CD4-positive, alpha-beta T cell treated with Interleukin-15 for 1 hour (primary cell): Measurements from ENCODE around the gene OVCH2.
"Not testable (repeated sequence)": the region's sequence is repeated elsewhere in the genome, so short reads cannot be mapped to it uniquely, and the experiment has no call there.

Source experiments
- DNase-seq: peaks from one replicate; pipeline ENCODE4 v3.0.0-alpha.2; 2020

OVCH2 gene

DNA sequence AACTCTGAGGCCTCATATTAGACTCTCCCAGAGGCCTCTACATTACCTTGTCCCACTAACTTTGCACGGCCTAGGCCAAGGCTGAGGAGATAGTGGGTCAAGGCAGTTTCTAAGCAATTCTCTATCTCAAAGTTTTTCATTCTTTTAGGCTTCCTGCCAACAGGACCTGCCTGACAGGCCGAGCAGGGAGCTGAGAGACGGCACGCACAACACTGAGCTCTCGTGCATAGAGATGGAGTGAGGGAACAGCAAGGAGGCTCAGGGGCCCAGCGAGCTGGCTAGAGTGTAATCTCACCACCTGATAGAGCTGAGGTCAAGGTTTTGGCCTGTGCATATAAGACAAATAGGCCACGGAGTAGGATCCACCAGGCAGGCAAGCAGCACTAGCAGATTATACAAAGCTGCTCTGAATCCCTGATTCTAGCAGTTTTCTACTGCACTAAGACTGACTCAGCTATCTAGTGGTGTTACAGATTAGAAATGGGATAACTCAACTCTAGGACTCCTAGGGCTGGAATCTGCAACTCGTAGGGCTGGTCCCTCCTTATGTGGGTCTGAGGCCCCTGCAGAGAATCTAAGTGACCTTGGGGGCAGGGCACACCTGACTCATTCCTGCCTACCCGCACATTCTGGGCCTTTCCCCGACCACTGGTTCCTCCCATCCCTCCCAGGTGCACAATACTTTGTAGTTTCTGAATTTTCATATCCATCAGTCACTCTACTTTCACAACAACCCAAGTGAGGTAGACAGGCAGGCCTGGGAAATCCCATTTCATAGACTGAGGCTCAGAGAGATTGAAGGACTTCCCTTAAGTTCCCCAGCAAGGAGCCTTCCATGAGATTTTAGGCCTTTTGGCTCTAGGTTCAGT lies 34.7 kb downstream of the OVCH2 start:
- no peak for DNase-seq

DNA sequence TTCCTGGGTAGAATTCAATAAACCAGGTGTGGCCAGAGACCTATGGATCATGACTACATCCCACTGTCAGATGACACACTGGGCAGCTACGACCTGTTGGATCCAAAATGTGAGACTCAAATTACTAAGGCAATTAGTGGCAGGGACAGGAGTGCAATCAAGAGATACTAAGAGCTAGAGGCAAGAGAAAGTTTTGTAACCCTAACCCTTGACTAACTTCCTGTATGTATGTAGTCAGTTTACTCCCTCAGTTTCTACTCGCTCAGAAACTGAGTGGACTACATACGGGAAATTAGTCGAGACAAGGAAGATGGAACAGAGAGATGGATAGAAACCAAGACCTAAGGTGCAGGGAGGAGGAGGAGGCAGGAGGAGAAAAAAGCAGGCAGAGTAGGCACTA lies 35.6 kb downstream of the OVCH2 start:
- no peak for DNase-seq

DNA sequence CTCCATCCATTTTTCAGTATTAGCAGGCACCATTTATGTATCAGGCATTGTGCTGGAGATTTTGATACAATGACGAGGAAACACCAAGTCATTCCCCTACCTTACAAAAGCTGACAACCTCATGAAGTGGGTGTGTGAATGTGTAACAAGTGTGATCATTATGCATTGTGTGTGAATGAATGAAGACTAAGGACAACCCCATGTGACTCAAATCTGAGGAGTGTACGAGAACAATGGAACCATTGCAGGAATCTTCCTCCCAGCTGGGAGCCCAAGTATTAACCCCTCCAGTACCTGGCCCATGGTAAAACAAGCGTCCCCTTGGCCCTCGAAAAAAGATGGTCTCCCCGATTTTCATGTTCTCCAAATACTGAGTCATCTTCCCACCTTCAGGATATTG lies 37.4 kb downstream of the OVCH2 start:
- DNase-seq: no peak

DNA sequence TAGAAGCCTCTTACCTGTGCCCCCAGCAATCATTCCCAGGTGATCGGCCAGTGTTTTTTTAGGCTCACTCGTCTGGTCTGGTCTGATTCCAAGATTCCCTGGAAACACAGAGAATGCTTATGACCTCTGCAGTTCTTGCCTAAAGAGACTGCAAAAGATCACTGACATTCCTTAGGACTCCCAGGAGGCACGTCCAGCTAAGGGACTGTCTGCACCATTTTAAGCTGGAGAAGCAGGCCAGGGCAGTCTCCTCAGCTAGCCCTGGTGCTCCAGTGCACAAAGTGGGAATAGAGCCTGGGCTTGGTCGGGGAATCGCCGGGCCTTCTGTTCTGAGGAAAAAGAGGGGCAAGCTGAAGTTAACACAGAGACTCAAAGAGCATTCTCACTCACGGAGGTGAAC lies 37.8 kb downstream of the OVCH2 start:
- no peak for DNase-seq

DNA sequence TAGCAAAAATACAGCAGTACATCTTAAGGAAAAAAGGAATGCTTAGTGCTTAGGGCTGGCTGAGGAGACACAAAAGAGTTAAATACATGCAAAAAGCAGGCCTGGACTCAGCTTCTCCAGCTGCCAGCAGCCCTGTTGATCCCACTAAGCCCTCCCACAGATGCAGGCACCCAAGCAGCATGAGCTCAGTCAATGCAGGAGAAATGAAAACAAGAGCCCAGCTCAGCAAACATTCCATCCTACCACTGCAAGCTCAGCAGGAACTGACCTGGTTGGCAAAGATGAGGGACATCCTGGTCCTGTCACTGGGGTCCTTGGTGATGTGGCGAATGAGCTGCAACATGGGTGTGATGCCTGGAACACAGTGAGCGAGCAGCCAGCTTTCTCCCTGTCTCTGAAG lies 38.8 kb downstream of the OVCH2 start:
- DNase-seq: no peak

DNA sequence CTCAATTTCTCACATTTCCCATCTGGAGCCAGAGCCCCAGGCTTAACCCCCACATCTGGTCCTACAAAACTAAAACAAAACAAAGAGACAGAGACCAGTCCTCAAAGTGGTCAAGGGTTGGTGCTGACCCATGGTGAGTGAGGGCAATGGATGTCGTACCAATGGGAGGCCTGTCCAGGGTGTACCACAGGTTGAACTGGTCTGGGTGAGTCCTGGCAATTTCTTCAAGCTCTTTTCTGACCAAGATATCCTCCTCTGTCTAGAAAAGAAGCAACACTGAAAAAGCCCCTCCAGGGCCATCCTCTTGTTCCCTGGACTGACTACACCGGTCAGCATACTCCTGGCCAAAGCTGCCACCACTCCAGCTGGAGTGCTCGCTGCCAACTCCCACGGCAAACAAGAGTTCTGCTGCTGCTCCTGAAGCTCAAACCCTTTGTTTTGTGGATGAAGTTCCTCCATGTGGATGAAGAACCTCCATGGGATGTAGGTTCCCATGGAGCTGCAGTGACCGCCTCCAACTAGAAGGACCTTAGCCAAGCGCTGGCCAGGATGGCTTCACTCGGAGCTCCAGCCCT lies 39.9 kb downstream of the OVCH2 start:
- no peak for DNase-seq

DNA sequence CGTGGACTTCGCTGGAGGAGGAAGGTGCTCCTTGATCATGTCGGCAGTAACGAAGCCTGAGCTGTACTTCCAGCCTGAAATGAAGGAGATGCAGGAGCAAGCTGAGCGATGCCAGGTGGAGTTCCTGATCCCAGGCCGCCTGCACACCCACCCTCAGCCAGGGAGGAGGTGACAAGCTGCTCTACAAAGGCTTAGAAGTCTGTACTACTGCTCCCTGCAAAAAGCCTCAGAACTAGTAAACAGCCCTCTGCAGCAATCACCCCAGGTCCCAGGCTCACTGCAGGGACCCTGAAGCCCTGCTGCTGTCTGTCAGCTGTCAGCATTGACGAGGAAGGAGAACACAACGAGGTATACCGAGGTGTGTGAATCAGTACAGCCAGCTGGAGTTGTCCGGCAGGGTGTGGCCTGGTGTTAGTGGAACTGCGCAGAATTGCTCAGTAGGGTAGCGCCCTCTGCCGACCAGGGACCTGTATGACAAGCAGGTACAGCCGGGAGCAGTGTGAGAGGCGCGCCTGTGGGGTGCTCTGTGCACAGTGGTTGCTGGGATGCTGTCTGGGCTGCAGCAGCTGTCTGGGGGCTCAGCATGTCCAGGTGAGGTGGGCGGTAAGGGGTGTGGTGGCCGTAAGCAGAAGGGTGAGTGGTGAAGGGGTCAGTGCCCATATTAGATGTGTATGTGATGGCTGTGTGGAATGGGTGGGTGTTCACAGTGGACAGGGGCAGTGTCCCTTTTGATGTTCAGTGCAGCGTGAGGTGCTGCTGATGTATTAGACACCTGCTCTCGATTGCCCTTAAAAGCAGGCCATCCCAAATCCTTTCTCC lies 40.6 kb downstream of the OVCH2 start:
- peak; percentile 70 for DNase-seq

DNA sequence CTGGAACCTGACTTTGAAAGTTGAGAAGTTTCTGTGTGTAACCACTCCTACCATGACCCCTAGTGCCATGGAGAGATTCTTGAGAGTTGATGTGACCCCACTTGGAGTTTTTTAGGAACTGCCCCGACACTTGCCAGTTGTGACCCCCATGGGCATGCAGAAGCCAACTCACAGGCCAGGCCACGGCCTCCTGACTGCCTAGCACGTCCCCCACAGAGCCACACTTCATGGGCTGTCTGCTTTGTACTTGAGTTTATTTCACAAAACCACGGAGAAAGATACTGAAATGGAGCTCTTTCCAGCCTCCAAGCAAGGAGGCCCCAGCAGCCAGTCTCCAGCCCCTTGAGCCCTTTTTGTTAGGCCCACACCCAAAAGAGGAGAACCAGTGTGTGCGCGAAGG lies 41.4 kb downstream of the OVCH2 start:
- no peak for DNase-seq

DNA sequence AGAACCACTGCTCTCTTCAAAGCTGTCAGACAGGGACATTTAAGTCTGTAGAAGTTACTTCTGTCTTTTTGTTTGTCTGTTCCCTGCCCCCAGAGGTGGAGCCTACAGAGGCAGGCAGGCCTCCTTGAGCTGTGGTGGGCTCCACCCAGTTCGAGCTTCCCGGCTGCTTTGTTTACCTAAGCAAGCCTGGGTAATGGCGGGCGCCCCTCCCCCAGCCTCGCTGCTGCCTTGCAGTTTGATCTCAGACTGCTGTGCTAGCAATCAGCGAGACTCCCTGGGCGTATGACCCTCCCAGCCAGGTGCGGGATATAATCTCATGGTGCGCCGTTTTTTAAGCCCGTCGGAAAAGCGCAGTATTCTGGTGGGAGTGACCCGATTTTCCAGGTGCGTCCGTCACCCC lies 42.7 kb downstream of the OVCH2 start:
- not testable (repeated sequence) for DNase-seq

DNA sequence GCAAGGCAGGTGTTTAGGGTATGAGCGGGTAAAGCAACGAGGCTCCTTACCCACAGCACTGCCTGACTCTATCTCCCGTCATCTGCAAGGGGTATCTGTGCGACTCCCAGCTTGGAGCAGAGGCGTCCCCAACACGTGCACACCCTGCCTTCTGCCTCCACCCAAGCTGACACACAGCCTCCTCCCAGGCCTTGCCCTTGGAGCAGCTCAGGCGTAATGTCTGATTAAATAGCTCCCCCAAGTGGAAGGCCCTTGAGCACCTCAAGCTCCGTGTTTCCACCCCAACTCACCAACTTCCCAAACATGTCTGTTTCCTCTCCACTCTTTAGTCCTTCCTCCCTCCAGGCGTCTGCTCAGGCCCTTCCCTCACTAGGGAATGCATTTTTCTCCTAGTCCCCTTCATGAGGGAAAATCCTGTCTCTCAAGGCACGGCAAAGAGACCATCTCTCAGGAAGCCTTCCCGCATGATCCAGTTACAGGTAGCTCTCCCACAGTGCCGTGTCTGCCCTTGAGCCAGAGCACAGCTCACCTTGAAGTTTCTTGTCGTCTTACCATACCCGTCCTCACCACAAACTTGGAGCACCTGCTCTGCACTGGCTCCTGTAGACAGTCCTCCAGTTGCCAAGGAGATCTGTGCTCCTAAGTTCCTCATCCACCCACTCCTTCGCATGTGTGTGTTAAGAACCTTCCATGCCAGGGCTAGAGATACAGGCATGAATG lies 48.8 kb downstream of the OVCH2 start:
- DNase-seq: no peak

DNA sequence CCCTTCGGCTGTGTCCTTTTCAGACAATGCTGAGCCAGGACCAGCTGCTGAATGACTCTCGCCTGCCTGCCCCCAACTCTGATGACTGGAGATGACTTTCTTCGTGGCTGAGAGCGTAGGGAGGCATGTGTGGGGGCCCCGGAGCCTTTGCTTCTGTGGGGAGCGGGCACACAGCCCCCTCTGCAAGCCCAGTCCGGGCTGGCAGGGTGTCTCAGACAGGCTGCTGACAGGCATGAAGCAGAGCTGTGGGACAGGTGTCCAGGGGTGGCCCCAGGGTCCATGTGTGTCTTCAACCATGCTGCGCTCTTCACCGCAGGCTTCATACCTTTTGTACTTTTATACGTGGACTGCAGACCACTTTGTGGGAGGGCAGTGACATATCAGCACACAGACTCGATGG lies 49.6 kb downstream of the OVCH2 start:
- no peak for DNase-seq

DNA sequence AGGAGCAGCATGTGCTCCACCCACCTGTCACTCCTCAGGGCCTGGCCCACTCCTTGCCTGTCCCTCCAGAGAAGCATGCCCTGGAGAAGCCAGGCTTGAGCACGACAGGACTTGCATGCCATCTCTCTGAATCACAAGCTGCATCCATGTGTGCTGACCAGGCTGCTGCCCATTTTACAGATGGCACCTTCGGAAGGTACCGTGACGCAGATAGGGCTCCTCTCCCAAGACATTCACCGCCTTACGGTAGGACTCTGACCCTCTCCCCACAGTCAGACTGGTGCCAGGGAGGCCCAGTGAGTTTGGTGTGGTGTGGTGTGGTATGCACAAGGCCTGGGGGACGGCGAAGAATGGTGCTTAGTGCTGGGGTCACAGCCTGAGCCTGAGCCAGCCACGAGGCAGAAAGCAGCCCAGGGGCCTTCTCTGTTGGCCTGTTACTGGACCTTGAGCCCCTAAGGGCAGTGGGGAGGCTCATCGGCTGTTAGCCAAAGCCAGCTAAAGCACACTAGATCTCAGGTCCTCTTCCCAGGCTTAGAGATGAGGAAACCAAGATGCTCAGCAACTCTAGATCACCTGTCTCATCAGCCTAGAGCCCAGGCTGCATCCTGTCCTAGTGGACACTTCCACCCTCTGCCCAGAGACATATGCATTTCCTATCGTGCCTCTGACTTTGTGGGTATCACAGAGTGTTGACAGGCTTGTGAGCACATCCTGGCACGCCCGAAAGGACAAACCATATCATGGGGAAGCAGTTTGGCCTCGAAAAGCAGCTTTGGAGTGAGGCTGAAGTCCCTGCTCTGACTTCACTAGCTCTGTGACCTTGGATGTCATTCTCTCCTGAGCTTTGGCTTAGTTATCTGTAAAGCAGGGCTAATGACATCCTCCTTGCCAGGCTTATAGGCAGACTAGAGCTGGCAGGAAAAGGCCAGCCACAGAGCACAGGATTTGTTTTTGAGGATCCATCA lies 50.7 kb downstream of the OVCH2 start:
- DNase-seq: no peak

DNA sequence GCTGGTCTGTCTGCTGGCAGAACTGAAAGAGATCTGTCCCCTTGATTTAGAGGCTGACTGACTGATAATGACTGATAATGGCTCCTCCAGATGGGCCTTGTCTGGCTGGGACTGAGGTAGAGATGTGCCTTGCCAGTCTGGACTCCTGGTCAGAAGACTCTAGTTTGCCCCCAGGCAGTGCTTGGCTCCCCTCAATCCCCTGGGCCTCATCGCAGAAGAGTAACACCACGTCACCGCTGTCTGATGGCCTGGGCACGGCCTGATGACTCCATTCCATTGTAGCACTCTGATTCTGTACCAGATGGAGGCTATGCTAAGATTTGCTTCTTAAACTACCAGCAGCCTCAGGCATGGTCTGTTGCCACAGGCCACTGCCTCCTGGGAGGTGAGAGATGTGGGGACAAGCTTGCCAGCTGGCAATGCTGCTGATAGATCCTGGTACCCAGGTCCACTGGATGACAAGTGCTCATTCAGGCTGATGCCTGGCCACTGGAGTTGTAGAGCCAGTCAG lies 52.0 kb downstream of the OVCH2 start:
- no peak for DNase-seq

DNA sequence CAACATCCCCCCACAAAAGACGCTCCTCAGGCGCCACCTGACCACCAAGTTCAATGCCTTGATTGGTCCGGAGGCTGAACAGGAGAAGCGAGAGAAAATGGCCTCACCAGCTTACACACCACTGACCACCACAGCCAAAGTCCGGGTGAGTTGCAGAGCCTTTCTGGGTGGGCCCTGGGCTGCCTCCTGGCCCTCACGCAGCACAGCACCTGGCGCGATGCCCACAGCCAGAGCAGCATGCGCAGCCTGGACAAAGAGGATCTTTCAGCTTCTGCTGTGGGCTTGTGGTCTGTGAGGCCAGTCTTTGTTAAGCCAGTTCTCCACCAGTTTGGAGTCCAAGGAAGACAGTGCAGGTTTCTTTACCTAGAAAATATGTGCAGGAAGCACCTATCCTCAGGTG lies 54.6 kb downstream of the OVCH2 start:
- no peak for DNase-seq

DNA sequence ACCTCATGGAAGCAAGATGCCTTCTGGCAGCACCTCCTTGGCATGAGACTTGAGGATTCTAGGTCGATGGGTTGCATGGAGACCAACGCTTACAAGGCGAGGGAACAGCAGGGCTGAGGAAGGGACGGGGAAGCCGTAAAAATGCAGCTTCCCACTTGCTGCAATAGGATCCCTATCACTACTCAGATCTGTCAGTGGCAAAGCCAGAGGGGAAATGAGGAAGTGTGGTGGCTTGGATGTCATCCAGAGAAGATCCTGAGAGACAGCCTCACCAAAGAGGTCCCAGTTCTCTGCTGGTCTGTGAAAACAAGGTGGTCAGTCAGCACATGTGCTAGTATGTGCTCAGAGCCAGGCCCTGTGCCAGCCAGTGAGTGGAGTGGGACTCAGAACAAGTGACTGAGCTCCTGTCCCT lies 55.1 kb downstream of the OVCH2 start:
- no peak for DNase-seq

DNA sequence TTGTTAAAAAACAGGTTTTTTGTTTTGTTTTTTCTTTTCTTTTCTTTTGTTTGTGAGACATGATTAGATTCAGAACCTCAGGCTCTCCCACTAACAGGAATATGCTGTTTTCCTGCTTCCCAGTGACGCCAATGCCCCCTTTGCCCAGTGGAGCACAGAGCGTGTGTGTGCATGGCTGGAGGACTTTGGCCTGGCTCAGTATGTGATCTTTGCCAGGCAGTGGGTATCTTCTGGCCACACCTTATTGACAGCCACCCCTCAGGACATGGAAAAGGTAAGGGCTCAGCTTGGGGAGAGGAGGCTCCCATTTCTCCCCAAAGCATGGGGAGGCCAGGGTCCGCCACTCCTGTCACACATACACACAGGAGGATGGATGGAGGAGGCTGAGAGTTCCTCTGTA lies 58.0 kb downstream of the OVCH2 start:
- no peak for DNase-seq

DNA sequence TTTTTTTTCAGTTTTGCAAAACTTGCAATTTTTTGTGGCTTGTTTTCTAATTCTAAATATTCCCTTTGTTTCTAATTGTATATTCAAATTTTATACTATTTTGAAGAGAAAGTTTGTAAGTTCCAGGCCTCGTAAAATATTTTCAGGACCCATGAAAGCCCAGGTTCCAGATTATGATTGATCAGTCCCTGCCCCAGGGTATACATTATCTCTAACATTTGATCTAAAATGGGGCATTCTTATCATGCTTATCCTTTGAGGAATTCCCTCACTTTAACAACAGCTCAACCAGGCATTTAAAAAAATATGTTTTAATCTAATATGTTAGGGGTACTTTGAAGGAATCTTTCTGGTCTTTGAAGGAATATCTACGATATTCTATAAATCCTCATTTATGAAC lies 59.4 kb downstream of the OVCH2 start:
- no peak for DNase-seq

DNA sequence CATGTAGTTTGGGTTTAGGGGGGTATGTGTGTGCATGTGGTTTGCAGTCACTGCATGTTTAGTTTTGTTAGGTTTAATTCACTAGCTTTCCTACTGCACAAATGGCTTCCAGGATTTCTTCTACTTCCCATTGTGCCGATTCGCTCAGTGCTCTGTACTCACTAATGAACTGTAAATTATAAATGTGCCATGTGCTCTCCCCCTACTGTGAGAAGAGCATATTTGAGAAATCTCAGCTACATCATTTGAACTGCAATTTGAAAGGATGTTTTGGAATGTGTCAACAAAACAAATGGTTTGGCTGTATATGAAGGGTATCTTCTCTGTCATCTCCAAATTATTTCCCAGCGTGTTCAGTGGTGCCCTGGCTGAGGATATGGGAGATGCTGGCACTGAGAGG lies 61.1 kb downstream of the OVCH2 start:
- no peak for DNase-seq

DNA sequence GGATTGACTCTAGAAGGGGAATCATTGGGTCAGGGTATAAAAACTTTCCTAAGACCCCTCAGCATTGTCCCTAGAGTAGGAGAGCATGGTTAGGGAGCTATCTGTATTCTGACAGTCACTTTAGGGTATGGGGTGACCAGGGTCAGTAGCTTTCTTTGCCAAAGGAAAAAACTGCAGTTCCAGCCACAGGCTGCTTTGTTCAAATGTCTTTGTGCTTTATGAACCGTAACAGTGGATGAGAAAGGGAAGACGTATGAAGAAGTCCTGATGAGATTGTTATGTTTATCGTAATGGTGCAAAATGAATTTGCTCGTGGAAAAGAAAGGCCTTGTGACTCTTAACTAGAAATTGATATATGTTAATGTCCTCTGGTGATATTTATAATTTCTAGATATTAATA lies 63.0 kb downstream of the OVCH2 start:
- no peak for DNase-seq

DNA sequence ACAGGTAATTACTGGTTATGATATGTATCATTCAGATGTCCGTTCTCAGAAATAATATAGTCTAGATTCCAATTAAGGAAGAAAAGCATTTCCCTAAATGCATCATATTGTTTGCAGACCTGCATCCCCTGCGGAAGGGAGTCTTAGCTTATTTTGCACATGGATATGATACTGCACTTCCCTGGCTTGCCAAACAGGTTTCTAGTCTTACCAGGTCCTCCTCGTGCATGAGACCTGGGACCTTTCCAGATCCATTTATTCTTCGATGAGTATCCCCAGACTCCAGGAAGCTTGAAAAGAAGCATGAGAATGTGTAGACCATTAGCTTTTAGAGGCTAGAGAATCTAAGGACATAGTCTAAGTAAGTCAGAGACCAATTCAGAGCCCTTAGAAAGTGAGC lies 63.5 kb downstream of the OVCH2 start:
- no peak for DNase-seq

DNA sequence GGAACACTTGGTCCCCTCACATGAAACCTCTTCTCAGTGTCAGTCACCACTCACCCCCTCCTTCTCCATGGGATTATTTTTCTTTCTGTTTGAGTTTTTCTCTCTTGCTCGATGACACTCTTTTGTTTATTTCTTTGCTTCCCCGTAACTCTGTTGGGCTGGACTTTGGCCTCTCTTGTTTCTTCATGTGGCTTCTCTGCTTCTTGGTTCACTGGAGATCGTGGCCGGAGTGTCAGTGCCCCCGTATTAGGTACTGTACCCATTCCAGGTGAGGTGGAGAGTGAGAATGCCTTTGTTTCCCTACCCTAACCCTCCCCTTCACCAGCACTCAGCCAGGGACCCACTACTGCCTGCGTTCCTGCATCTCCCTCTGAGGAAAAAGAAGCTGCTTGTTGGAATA lies 65.5 kb downstream of the OVCH2 start:
- DNase-seq: no peak

DNA sequence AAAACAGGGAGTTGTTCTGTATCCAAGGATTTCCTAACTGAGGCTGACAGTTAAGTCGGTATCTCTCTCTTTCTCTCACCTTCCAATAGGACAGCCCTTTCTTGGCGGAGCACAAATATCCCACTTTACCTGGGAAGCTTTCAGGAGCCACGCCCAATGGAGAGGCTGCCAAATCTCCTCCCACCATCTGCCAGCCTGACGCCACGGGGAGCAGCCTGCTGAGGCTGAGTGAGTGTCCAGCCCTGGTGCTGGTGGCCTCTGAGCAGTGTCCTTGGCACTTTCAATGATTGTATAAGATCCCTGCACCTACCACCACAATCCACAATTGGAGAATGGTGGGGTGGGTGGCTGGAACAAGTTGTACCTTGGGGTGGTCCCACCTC lies 66.6 kb downstream of the OVCH2 start:
- no peak for DNase-seq
